Pulmonary artery endothelial cell (primary cell): Measurements from ENCODE around the gene EEFSEC. TPM values are rescaled to one million over a fixed set of nuclear protein-coding genes. Genes with fewer than 3 reads are reported as not detected.

ENCODE experiments used
- DNase-seq: peaks from one replicate; pipeline ENCODE4 v3.0.0-alpha.2; 2011; ENCODE audit warnings: low read depth, low spot score
- total RNA-seq: library from RNA; depleted of rRNA; stranded (reverse); fragments of >200 nt; gene quantifications from 2 replicates; pipeline ENCODE4 v1.2.3, GENCODE V29; 2014

Gene EEFSEC
- total RNA-seq, 1 donor from 2014 or later = 4.5 TPM

DNA sequence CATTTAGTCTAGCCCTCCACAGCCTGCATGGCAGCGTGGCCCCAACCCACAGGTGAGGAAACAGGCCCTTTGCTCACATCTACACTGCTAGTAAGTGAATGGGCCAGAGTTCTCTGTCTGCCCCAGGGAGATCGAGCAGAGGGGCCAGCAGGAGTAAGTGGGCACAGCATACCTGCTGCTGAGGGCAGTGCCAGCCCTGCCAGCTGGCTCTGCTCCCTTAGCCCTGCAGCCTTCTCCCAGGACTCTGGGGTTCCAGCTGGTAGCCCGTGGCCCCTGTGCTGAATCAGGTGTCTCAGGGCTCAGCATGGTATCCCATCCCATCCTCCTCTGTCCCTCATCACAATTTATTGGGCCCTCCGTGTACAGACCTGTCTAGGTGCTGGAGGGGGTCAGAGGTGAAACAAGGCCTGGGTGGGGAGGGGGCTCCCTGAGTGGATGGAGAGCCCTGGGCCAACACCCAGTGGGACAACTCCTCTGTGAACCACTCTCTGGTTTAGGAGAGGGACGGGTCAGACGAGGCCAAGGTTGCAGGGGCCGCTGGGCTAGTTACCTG is 211.6 kb downstream of the EEFSEC start:
- DNase-seq = no peak

DNA sequence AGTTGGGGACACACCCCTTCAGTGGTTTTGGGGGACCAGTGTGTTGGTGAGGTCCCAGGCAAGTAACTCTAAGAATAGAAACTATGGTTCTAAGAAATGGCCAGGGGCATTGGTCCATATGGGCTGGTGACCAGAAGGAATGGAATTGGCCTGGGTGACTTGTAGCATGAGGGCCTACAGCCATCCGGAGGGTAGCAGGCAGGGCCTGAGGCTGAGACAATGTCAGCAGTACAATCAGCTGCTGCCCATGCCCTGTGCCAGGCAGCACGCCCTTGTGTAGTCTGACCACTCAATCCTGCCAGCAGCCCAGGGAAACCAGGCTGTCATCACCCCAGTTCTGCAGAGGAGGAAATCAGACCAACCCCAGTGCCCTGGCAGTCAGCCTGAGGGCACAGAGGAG is 212.9 kb downstream of the EEFSEC start:
- DNase-seq = no peak

DNA sequence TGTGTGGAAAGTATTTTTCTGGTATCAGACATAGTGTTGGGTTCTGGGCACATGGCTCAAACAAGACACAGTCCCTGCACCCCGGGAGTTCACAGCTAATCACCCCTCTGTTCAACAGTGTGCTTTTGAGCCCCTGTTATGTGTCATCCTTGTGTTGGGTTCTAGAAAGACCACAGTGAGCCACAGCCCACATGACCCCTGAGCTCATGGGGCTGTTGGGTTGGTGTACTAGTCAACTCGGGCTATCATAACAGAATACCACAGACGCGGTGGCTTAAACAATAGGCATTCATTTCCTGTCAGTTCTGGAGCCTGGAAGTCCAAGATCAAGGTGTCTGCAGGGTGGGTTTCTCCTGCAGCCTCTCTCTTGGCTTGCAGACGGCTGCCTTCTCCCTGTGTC is 213.4 kb downstream of the EEFSEC start:
- no peak for DNase-seq

DNA sequence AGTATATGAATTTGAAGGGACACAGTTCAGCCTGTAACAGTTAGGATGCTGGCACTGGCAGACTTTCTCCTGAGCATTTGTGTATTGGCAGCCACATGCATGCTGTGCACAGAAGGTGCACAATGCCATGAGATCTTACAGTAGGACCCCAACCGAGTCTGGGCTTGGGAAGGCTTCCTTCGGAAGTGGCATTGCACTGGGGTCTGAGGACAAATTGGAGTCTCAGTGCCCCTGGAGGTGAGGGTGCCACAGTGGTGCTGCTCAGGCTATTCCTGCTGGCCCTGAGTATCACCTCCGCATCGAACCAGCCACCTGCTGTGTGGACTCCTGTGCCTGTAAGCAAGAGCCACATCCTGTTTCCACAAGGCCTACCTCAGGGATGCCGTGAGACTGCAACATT is 213.9 kb downstream of the EEFSEC start:
- DNase-seq = no peak

DNA sequence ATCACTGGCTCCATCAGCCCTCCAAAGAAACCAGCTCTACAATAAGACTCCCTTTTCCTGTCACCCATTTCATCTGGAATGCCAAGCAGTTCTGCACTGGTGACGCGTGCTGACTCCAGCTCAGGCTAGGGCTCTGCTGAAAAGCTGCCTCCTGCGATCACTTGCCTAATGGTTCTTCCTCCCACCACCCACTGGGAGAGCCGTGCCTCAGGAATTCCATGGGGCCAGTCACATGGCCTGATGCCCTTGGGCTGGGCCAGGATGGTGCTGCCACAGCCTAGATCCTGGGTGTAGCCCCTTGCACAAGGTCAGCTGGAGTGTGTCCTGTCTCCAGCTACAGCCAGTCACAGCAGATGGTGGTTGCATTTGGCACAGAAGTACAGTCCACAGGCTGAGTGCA is 214.5 kb downstream of the EEFSEC start:
- DNase-seq = no peak

DNA sequence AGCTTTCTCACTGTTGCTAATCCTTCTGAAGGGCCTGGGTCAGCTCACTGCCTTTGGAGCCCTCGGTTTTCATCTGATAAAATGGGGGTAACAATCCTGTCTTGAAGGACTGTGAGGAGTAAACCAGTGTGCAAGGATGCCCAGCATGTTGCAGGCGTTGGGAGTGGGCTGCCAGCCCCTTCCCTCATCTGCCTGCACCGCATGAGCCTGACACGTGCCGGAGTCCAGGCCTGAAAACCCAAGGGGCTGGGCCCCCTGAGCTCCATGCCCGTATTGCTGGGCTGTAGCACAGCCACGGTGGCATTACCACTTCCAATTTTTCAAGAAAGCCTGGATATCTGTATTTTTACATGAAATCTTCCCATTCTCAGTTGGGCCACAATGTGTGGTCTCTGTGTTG is 215.3 kb downstream of the EEFSEC start:
- no peak for DNase-seq

DNA sequence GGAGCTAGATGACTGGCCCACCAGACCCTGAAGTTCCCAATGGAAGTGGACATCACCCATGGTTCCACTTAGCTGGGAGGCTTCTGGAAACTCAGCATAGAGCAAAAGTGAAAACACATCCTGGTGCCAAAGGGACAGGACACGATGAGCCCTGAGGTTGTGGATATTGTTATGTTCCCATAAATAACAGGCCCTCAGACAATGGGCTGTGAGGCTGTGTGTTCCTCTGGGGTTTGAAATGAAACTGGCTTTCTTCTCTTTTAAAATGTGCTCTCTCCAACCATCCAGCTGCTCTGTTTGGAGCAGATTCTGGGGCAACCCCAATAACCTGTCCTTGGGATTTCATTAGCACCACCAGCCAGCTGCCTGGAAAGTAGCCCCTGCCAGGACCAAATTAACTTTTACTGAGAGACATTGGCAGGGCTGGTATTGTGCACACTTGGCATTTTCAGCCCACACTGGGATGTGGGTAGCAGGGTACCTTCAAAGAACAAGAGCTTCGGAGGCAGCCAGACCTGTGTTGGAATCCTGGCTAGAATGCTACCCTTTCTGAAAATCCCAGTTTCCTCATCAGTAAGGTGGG is 215.9 kb downstream of the EEFSEC start:
- no peak for DNase-seq

DNA sequence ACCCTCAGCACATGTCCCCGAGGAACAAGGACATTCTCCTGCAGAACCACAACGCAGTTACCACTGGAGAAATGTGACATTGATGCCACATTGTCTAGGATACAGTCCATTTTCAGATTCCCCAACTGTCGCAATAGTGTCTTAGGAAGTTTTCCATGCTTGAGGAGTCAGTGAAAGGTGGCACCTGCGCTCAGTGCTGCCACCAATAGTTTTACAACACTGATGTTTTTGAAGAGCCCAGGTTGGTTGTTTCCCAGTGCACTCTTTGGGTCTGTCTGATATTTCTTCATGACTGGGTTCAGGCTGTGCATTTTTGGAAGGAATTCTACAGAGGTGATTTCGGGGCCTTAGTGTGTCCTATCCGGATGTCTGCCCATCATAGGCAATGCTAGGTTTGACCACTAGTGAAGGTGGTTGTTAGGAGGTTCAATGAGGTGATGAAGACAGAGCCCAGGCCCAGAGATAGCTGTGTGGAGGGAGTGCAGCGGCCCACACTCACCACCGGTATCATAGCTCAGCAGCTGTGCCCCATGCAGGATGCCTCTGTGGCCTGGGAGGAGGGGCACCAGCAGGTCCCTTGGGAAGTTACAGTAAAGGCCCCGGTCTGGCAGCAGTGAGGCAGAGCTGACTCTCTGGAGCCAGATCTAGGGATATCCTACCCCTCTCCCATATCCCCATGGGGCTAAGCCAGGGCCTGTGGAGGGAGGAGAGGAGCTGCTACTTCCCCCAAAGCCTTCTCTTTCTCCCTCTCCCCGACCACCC is 216.8 kb downstream of the EEFSEC start:
- DNase-seq = no peak

DNA sequence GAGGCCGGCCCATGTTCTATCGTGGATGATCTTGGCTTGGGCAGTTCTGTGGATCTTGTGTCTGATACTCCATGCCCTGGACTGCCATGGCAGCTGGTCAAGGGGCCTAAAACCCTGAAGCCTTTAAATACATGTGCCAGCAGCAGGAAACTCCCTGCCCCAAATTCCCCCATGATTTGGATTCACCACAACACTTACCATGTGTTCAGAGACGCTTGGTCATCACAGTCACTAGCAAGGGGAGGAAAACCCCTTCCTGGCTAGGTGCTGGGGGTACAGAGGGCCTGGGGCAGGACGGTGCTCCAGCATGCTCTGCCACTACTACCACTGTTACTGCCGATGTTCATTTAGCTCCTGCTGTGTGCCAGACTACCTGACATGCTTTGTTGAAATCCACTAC is 219.0 kb downstream of the EEFSEC start:
- no peak for DNase-seq

DNA sequence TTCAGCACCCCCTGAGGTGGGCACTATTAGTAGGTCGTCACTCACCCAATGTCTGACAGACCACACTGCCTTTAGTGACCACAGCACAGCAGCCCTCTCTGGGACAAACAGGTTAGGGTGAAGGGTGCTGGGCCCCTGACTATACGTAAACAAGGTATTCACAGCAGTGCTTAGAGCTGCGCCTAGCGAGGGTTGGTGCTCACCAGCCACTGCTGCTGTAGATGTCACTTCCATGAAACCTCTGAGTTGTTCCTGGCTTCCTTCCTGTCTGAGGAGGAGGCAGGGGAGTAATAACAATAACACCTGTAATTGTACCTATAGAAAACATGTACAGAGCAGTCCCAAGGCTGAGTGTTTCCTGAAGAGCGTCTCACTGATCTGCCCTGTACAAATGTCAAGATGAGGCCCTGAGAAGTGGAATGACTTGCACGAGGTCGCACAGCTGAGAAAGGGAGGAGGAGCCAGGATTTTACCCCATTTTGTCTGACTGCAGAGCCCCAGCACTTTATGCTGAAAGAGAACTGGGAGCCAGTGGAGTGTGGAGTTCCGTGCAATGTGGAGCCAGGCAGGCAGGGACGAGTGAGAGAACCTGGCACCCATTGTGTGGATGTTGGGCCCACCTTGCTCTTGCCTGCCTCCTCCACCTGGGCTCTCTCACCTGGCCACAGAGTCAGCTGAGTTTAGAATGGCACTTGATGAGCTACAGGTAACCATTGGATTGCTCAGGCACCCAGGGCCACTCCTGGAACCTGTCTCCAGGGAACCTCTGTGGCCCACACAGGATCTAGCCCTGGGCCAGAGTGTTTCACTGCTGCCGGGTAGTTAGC is 219.6 kb downstream of the EEFSEC start:
- no peak for DNase-seq

DNA sequence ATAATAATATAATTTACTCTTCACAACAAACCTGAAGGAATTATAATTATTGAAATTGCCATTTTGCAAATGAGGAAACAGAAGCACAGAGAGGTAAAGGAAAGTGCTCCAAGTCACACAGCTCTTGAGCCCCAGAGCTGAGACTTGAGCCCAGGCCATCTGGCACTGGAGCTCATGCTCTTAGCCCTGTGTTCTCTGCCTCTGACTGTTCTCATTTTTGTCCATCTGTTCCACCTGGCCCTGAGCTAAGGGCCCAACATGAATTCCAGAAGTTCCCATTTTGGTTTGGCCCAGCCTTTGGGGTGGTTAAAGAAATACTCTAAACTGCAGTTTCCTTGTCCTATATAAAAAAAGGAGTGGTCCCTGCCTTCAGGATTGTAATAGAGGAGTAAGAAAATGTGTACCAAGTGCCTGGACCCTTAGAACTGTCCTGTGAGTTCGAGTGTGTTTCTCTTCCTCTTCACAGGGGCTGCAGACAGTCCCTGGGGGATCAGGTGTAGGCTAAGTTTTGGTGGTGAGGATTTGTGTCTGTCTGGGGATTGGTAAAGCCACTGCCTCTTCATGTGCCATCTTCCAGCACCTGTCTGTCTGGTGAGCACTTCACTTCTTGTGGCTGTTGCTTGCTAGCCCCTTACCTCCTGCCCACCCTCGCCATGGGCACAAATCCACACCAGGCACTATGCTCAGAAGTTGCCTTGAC is 221.6 kb downstream of the EEFSEC start:
- DNase-seq = no peak

DNA sequence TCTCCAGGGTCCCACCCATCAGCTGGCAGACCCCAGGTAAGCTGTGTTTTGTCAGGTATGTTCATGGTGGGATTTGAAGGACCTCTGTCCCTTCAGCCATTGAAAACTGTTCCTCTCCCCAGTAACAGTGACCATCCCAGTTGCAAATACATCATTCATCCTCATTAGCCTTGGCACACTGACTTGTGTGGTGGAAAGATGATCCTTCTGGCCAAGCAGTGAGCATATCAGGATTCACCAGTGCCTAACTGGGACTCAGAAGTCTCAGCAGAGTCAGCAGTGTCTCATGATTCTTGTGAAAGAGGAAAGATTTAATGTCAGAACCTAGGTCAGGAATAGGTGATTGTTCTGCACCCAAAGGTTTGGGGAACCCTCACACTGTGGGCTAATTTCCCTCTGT is 223.2 kb downstream of the EEFSEC start:
- DNase-seq = no peak

DNA sequence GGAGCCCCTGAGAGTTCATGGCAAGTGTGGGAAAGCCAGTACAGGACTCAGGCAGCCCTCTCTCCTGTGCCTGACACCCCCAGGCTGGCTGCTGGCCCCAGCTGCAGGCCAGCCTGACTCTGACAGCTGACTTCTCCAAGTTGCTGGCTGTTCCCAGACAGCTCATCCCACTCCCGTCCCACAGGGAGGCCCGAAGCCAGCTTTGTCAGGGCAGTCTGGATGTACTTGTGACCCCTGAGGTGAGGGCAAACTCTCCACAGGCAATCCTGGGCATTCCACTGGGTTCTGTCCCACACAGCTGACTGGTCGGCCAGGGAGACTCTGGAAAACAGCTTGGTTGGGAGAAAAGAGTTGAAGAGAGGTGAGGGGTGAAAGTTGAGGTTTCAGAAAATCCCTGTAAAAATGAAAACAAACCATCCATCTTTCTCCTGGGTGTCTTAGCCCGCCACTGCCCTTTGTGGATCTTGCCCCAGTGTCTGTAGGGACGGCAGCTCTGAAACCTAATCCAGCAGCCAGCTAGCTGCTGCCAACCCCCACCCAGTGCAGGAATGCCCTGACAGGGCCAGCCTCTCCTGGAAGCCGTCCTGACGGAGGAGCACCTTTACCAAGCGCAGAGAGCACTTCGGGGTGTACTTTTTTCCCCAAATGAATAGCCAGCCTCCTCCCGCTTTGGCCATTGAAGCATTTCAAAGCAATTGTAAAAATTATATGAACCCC is 225.5 kb downstream of the EEFSEC start:
- DNase-seq = no peak

DNA sequence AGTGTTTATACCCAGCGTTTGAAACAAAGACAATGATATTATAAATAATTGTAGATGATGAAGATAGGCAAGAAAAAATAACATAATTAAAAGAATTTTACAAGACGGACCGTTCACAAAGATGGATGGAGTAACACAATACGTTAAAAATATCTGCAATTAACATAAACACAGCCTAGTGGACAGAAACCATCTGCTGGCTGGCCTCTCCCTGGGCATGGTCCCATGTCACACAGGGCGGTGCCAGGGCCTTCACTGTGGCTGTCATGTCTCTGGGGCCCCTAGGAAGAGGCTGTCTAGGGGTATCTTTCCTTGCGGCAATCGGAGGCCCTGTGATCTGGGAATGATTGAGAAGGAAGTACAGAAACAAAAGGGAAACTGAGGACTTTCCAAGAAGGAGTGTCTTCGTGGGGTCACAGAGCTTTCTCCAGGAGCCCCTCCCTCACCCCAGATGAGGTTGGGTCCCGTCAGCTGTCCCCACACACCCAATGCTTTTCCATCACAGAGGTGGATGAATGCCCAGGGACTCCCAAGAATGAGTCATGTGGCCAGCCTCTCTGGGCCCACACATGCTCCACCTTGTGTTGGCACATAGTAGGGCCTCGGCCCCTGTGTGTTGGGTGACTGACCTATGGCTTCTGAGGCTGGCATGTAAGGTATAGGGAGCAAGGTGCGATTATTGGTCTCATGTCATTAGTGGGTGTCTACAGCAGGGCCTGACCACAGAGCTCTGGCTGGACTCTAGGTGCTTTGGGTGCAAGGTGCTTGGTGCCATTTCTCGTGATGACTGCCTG is 226.3 kb downstream of the EEFSEC start:
- DNase-seq = no peak

DNA sequence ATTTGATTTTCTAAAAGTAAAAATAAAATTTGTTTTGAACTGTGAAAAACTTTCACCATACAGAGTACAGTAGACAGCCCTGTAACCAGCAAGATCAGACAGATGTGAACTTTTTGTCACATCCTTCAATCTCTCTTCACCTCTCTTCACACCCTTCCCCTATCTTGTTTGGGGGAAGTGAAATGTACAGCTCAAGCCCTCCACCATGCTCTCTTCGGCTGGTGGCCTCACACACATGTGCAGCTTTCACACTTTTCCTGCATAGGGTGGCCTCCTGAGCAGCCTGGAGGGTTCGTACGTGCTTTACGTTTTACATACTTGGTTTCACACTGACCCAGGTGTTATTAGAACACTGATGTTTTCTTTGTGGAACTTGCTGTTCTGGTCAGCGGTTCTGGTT is 227.0 kb downstream of the EEFSEC start:
- no peak for DNase-seq

DNA sequence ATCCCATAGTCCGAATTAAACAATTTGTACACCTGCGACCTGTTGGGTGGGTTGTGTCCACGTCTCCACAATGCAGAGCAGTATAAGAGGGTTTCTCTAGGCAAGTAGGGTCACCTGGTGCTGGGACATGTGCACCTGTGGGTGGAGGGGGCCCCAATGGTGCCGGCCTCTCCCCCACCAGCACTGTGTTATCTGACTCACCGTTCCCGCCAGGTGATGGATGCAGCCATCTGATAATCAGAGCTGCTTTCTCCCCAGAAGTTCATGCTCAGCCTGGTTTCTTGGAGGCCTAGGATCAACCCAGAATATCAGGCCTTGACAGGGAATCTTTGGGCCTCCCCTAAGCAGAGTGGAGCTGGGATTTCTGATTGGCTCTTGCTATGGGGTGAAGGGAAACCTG is 227.4 kb downstream of the EEFSEC start:
- DNase-seq = no peak

DNA sequence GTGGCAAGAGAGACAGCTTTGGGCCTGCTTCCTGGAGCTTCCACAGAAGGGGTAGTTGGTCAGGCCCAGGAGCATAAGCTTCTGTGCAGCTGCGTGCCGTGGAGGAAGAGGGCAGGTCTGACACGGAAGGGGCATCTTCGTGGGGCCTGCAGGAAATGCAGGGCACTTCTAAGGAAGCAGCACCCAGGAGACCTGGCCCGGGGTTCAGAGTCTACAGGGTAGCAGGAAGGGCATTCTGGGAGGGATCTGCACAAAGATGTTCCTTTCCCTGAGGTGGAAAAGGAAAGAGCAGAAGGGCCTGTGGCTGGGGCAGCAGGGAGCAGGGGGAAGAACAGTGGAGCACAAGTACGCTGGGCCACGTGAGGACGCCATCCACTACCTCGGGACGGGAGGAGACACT is 228.3 kb downstream of the EEFSEC start:
- no peak for DNase-seq

DNA sequence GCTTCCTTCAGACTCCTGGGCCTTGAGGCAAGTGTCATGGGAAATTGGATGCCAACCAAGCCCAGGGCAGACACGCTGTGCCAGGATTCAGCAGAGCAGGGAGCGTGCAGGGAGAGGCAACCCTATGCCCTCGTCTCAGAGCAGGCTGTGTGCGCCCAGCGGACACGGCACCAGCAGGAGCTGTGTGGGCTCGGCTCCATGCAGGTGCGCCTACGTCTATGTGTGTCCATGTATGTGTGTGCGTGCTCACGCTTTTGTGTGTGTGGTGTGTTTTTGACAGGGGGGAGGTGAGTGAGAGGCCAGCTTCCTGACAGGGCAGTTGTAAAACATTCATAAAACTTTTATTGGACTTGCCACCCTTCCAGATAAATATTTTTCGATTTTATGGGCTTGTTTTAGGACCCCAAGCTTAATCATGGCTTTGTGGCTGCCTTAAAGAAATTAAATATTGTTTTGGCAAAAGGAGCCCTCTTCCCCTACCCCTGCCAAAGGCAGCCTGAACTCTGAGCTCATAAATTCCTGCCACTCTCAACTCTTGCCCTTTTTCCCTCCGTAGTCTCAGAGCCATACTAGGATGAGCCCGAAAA is 229.0 kb downstream of the EEFSEC start:
- no peak for DNase-seq

DNA sequence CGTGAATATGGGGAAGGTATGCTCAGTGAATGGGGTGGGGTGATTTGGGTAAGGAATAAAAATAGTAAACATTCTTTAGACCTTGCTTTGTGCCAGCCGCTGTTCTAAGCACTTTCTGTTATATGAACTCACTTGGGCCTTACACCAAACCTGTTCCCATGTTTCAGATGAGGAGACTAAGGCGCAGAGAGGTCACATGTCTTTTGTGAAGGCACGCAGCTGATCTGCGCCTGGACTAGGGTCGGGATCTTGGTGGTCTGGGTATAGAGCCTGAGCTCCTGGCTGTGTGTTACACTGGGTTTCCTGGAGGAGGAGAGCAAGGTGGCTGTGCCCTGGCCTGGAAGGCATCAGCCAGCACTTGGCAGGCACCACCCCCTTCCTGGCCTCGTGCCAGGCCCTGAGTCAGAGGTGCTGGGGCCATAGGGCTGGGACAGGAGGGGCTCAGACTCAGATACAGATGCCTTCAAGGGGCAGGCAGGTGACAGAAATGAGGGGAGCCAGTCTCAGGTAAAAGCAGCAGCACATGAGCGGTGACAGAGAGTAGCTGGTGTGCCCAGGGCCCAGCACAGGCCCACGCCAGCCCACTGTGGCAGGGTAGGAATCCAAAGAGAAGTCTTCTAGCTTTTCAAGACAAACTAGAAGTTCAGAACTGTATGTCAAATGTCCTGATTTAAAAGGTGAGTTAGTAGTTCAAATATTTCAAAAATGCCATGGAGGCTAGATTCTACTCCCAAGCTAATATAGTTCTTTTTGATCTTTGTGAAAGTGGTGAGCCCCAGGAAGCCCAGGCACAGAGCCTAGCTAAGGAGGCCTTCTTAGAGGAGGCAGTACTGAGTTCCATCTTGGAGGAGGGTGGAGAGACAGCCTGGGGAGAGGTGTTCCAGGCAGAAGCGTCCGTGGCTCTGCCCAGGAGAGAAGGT is 230.3 kb downstream of the EEFSEC start:
- DNase-seq = peak; percentile 37
